ENCODE results near the gene THY1.
"Not testable (repeated sequence)": the region's sequence is repeated elsewhere in the genome, so short reads cannot be mapped to it uniquely, and the experiment has no call there.

Gene THY1

GRCh38 chr11:119438599-119438998, 15.6 kb upstream of the THY1 start:
- POLR2A ChIA-PET, result no interaction called here
- CTCF ChIA-PET, result no interaction called here
- no peak for DNase-seq (ENCODE audit: extremely low spot score)
- no peak for TF ChIP-seq NFRKB (IDR thresholded peaks at IDR 0.05)
- TF ChIP-seq BHLHE40 (IDR thresholded peaks at IDR 0.05; ENCODE audit: borderline replicate concordance), result no peak
- TF ChIP-seq SUZ12 (IDR thresholded peaks at IDR 0.05), result no peak
- no peak for TF ChIP-seq ZNF384 (IDR thresholded peaks at IDR 0.05)
- TF ChIP-seq ARNT (IDR thresholded peaks at IDR 0.05), result no peak
- no peak for TF ChIP-seq SP1 (IDR thresholded peaks at IDR 0.05)
- no peak for TF ChIP-seq TARDBP (IDR thresholded peaks at IDR 0.05)
- TF ChIP-seq FOXA1 (IDR thresholded peaks at IDR 0.05), result no peak
- TF ChIP-seq FOXK2 (IDR thresholded peaks at IDR 0.05), result no peak
- no peak for TF ChIP-seq L3MBTL2 (conservative IDR thresholded peaks at IDR 0.05)
- no peak for TF ChIP-seq FOXM1 (IDR thresholded peaks at IDR 0.05; ENCODE audit: borderline replicate concordance)

GRCh38 chr11:119437521-119437920, 14.5 kb upstream of the THY1 start:
- CTCF ChIA-PET; DNase-seq (ENCODE audit: extremely low spot score); POLR2A ChIA-PET: not testable (repeated sequence)

DNA sequence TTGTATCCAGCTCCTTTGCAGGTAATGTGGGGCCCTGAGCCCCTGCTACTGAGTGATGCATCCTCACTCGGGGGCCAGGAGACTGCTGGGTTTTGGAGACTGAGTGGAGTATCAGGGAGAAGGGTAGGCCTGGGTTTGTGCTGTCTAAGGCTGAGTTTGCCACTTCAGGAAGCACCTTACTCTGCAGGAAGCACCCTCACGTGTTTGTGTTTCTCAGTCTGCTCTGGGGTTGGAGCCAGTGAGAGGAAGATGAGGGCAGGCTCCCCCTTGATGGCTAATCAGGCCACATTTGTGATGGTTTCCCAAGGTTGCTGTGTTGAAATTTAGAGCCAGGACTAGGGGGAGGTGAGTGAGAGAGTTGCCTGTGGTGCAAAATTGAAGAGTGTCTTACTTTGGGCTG, 13.7 kb upstream of the THY1 start:
- no peak for DNase-seq (ENCODE audit: extremely low spot score)
- no peak for TF ChIP-seq ELF4 (IDR thresholded peaks at IDR 0.05)
- TF ChIP-seq LEF1 (IDR thresholded peaks at IDR 0.05; ENCODE audit: borderline replicate concordance), result no peak
- TF ChIP-seq HDGF (IDR thresholded peaks at IDR 0.05; ENCODE audit: borderline replicate concordance), result no peak
- TF ChIP-seq NFRKB (IDR thresholded peaks at IDR 0.05), result no peak
- TF ChIP-seq SP1 (IDR thresholded peaks at IDR 0.05), result no peak
- TF ChIP-seq FOXA1 (IDR thresholded peaks at IDR 0.05), result no peak
- TF ChIP-seq, protein P1, sequence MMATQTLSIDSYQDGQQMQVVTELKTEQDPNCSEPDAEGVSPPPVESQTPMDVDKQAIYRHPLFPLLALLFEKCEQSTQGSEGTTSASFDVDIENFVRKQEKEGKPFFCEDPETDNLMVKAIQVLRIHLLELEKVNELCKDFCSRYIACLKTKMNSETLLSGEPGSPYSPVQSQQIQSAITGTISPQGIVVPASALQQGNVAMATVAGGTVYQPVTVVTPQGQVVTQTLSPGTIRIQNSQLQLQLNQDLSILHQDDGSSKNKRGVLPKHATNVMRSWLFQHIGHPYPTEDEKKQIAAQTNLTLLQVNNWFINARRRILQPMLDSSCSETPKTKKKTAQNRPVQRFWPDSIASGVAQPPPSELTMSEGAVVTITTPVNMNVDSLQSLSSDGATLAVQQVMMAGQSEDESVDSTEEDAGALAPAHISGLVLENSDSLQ (IDR thresholded peaks at IDR 0.05), result no peak
- no peak for TF ChIP-seq ZNF384 (IDR thresholded peaks at IDR 0.05)
- no peak for TF ChIP-seq CTBP1 (IDR thresholded peaks at IDR 0.05; ENCODE audit: borderline replicate concordance)
- no peak for TF ChIP-seq FOXM1 (IDR thresholded peaks at IDR 0.05; ENCODE audit: borderline replicate concordance)
- TF ChIP-seq L3MBTL2 (conservative IDR thresholded peaks at IDR 0.05), result no peak
- CTCF ChIA-PET, result no interaction called here
- POLR2A ChIA-PET, result no interaction called here

GRCh38 chr11:119436093-119436492, 13.1 kb upstream of the THY1 start:
- no peak for DNase-seq (ENCODE audit: extremely low spot score)
- ChIA-PET CTCF (no interaction called here), POLR2A (no interaction called here)
- no peak for TF ChIP-seq SUZ12 (IDR thresholded peaks at IDR 0.05)
- no peak for TF ChIP-seq HDGF (IDR thresholded peaks at IDR 0.05; ENCODE audit: borderline replicate concordance)
- no peak for TF ChIP-seq TARDBP (IDR thresholded peaks at IDR 0.05)
- no peak for TF ChIP-seq SP1 (IDR thresholded peaks at IDR 0.05)
- no peak for TF ChIP-seq BHLHE40 (IDR thresholded peaks at IDR 0.05; ENCODE audit: borderline replicate concordance)
- TF ChIP-seq CTBP1 (IDR thresholded peaks at IDR 0.05; ENCODE audit: borderline replicate concordance), result no peak
- no peak for TF ChIP-seq FOXA1 (IDR thresholded peaks at IDR 0.05)
- TF ChIP-seq ARNT (IDR thresholded peaks at IDR 0.05), result no peak
- TF ChIP-seq FOXK2 (IDR thresholded peaks at IDR 0.05), result no peak
- TF ChIP-seq, protein P1 (IDR thresholded peaks at IDR 0.05), result no peak
- TF ChIP-seq ZNF384 (IDR thresholded peaks at IDR 0.05), result no peak
- TF ChIP-seq L3MBTL2 (conservative IDR thresholded peaks at IDR 0.05), result no peak
- TF ChIP-seq NFRKB (IDR thresholded peaks at IDR 0.05), result no peak
- TF ChIP-seq ELF4 (IDR thresholded peaks at IDR 0.05), result no peak

GRCh38 chr11:119434591-119435330, 11.8 kb upstream of the THY1 start:
- no peak for TF ChIP-seq HDGF (IDR thresholded peaks at IDR 0.05; ENCODE audit: borderline replicate concordance)
- TF ChIP-seq CTBP1 (IDR thresholded peaks at IDR 0.05; ENCODE audit: borderline replicate concordance), result no peak
- no peak for TF ChIP-seq SP1 (IDR thresholded peaks at IDR 0.05)
- no peak for TF ChIP-seq ELF4 (IDR thresholded peaks at IDR 0.05)
- no peak for TF ChIP-seq L3MBTL2 (conservative IDR thresholded peaks at IDR 0.05)
- no peak for TF ChIP-seq FOXM1 (IDR thresholded peaks at IDR 0.05; ENCODE audit: borderline replicate concordance)
- TF ChIP-seq FOXK2 (IDR thresholded peaks at IDR 0.05), result no peak
- no peak for TF ChIP-seq BHLHE40 (IDR thresholded peaks at IDR 0.05; ENCODE audit: borderline replicate concordance)
- no peak for TF ChIP-seq SUZ12 (IDR thresholded peaks at IDR 0.05)
- TF ChIP-seq LEF1 (IDR thresholded peaks at IDR 0.05; ENCODE audit: borderline replicate concordance), result no peak
- ChIA-PET POLR2A (no interaction called here), CTCF (no interaction called here)
- DNase-seq (ENCODE audit: extremely low spot score), result no peak

DNA sequence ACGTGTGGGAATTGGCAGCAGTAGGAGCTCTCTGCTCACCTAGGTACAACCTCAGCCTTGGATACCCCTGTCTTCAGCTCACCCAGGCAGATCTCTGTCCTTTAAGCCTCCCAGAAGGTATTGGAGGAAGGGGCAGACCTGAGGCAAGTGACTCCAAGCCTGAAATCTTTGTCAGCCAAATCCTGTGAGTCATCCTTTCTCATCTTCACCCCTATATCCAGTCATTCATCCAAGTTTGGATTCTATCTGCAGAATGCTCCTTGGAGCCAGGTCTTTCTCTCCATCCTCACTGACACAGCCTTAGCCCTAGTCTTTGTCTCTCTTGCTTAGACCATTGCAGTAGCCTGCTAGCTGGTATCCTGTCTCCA, 10.4 kb upstream of the THY1 start:
- POLR2A ChIA-PET, result interaction anchor here (1.1 kb wide), 1 partner anchor 25 kb away, joined by 3 read pairs; no protein-coding TSS in a partner anchor
- no peak for TF ChIP-seq SP1 (IDR thresholded peaks at IDR 0.05)
- DNase-seq (ENCODE audit: extremely low spot score), result no peak
- CTCF ChIA-PET, result interaction anchor here (0.6 to 1.7 kb wide), 3 partner anchors 10 to 52 kb away, joined by 3 to 4 read pairs (median 3); partner anchors contain the start of gene USP2

DNA sequence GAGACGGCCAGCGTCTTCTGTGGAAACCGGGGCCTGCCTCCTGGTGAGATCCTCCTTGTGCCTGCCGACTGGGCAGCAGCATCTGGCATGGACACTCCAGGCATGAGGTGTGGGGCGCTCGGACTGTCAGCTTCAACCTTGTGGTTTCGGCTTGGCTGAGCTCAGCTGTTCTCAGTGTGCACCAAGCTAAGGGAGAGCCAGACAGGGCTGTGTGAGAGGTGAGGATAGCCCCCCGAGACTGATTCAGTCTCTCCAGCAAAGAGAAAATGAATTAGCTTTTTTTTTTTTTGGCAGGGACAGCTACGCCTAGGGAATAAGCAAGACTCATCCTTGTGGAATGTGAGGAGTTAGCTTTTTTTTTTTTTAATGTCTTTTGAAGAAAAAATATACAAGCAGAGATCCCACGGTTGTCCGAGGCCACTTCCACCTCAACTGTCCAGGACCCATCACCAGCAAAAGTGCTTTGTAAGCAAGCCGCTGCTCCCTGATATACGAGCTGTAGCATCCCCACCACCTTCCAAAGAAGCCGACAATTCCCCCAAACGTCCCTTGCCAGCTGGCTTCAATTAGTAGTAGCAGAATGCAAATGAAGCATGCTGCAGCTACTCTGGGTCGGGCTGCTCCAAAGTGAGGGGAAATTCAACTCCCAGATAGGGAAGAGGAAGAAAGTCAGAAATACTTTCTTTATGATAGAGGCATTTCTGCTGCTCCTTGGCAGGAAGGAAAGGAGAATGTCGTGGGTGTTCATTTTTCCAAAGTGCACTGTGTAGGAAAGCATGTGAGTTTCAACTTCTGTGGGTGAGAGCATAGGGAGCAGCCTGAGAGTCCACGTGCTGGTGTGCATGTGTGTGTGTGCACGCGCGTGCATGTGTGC, 9.7 kb upstream of the THY1 start:
- TF ChIP-seq BHLHE40 (IDR thresholded peaks at IDR 0.05; ENCODE audit: borderline replicate concordance) (no peak), L3MBTL2 (conservative IDR thresholded peaks at IDR 0.05) (no peak), ARNT (IDR thresholded peaks at IDR 0.05) (no peak), ZNF384 (IDR thresholded peaks at IDR 0.05) (no peak)
- TF ChIP-seq, protein P1 (IDR thresholded peaks at IDR 0.05), result no peak
- no peak for DNase-seq (ENCODE audit: extremely low spot score)
- CTCF ChIA-PET, result interaction anchor here (0.5 to 1.7 kb wide), 3 partner anchors 10 to 209 kb away, joined by 3 to 5 read pairs (median 4); partner anchors contain the start of gene USP2
- POLR2A ChIA-PET, result interaction anchor here (1.1 kb wide), 1 partner anchor 24 kb away, joined by 3 read pairs; no protein-coding TSS in a partner anchor
